K562 (cell line): ENCODE measurements around the gene CD226.

Experiments used
- CEBPG ChIP-seq, 3 experiments: fragments of 200-800 bp in 1 of 3; sonication (Bioruptor generic) in 1 of 3; sonication (generic) in 1 of 3; formaldehyde crosslinking in 1 of 3; IDR thresholded peaks in 2 of 3; conservative IDR thresholded peaks in 1 of 3; 2 replicates each; pipeline versions ENCODE4 v1.6.1 to v1.8.0; 2016 to 2022; ENCODE audit warnings: missing compliant biosample characterization in 2 of 3, missing genetic modification characterization in 2 of 3, mild to moderate bottlenecking in 1 of 3, missing genetic modification reagents in 1 of 3
- EGR1 ChIP-seq: fragments of 450-650 bp; conservative IDR thresholded peaks from 2 replicates; pipeline ENCODE4 v1.6.1; 2017; ENCODE audit warnings: mild to moderate bottlenecking
- NCOR1 ChIP-seq: fragments of 450-650 bp; IDR thresholded peaks from 2 replicates; pipeline ENCODE4 v1.6.1; 2016; ENCODE audit warnings: mild to moderate bottlenecking, moderate library complexity
- NFIC ChIP-seq: fragments of 450-650 bp; IDR thresholded peaks from 2 replicates; pipeline ENCODE4 v1.6.1; 2017; ENCODE audit warnings: mild to moderate bottlenecking, inconsistent platforms
- POLR2AphosphoS5 ChIP-seq: IDR thresholded peaks from 2 replicates; pipeline ENCODE4 v1.6.1; 2011; ENCODE audit warnings: mild to moderate bottlenecking, low read depth, low read length, moderate library complexity; ENCODE audit not compliant: control insufficient read depth, insufficient read depth
- SREBF2 ChIP-seq: sonication (generic); formaldehyde crosslinking; IDR thresholded peaks from 2 replicates; pipeline ENCODE4 v1.4.0; 2020; ENCODE audit warnings: mild to moderate bottlenecking, missing genetic modification reagents
- ZNF785 ChIP-seq: fragments of 250-450 bp; sonication (Bioruptor Pico); IDR thresholded peaks from 2 replicates; pipeline ENCODE4 v1.4.0; 2020; ENCODE audit warnings: mild to moderate bottlenecking
- TF ChIP-seq, protein P1 (sequence below): sonication (generic); formaldehyde crosslinking; IDR thresholded peaks from 2 replicates; pipeline ENCODE4 v1.9.0; 2022; ENCODE audit warnings: mild to moderate bottlenecking, missing genetic modification reagents

DNA sequence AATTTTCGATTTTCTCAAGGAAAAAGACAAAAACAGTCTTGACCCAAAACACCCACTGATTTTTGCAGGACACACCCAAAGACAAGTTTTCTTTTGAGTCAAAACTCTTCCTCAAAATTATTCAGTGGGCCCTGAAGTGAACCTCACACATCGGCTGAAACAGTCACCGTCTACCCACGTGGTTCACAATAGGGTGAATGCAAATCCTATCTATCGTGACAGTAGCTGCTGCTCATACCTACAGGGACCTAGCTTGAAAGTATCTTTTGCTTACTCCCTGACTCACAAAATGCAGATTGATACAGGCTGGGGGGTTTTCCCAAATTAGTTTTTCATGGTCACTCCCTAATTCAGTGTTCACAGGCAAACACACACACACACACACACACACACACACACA is 10.7 kb upstream of the CD226 start:
- TF ChIP-seq EGR1 (no peak), NCOR1 (no peak), NFIC (no peak), SREBF2 (no peak), POLR2AphosphoS5 (no peak), CEBPG (CRISPR knock-in tag; IDR thresholded peaks at IDR 0.05) (no peak), CEBPG (tag; conservative IDR thresholded peaks at IDR 0.05 in 1 of 2, IDR thresholded peaks at IDR 0.05 in 1 of 2) (no peak), ZNF785 (CRISPR knock-in tag) (no peak)
- TF ChIP-seq, protein P1, sequence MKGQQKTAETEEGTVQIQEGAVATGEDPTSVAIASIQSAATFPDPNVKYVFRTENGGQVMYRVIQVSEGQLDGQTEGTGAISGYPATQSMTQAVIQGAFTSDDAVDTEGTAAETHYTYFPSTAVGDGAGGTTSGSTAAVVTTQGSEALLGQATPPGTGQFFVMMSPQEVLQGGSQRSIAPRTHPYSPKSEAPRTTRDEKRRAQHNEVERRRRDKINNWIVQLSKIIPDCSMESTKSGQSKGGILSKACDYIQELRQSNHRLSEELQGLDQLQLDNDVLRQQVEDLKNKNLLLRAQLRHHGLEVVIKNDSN (CRISPR knock-in tag) = no peak
